ENCODE data around the gene BCL2. TPM values are rescaled to one million over a fixed set of nuclear protein-coding genes. Genes with fewer than 3 reads are reported as not detected.

BCL2 gene
- total and polyA plus RNA-seq, 2 donors from 2014 or later = 6.0 to 39.2 TPM

DNA sequence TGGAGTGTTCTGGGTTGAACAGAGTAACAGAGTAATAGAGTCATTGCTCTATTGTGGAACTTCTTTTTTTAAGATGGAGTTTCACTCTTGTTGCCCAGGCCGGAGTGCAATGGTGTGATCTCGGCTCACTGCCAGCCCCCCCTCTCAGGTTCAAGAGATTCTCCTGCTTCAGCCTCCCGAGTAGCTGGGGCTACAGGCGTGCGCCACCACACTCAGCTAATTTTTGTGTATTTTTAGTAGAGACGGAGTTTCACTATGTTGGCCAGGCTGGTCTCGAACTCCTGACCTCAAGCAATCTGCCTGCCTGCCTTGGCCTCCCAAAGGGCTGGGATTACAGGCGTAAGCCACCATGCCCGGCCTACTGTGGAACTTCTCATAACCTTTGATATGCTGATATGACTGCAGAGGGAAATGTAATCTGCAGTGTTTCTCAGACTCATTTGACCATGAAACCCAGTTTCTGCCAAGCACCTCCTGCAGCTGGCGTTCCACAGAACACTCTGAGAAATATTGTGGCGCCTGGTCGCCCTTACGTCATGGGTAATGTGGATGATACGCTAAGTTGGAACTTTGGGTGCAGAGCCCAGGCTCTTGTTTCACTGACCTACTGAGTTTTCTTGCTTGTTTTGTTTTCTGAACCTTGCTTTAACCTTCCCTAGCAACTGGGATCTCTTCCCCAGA lies 213.8 kb downstream of the BCL2 start:
- DNase-seq (no peak), FAIRE-seq (no peak)
- intact Hi-C loops (cut with DNase I) = no loop called here
- Histone ChIP-seq H3K36me3 (ENCODE audit: control insufficient read depth in 2 of 3, insufficient read depth in 3 of 3, low read length in 3 of 3) (no peaks in the 10 kb centered on the region), H3K27me3 (ENCODE audit: control insufficient read depth, insufficient read depth, low read length) (no peaks in the 10 kb centered on the region), H3K4me3 (ENCODE audit: low read length in 3 of 3) (no peak overlapping the region), H3K27ac (ENCODE audit: low read depth in 2 of 2, low read length in 2 of 2) (no peak overlapping the region), H3K9me3 (ENCODE audit: control insufficient read depth in 2 of 3, insufficient read depth in 1 of 3, low read length in 3 of 3) (peaks cover 0 to 1% (median 0%) of the 10 kb centered on the region in 3 donors), H3K4me1 (ENCODE audit: control insufficient read depth in 2 of 3, insufficient read depth in 2 of 3, low read depth in 1 of 3, low read length in 3 of 3) (no peaks in the 10 kb centered on the region), H3K9ac (ENCODE audit: low read length in 3 of 3) (no peak overlapping the region)
- TF ChIP-seq, protein P1, sequence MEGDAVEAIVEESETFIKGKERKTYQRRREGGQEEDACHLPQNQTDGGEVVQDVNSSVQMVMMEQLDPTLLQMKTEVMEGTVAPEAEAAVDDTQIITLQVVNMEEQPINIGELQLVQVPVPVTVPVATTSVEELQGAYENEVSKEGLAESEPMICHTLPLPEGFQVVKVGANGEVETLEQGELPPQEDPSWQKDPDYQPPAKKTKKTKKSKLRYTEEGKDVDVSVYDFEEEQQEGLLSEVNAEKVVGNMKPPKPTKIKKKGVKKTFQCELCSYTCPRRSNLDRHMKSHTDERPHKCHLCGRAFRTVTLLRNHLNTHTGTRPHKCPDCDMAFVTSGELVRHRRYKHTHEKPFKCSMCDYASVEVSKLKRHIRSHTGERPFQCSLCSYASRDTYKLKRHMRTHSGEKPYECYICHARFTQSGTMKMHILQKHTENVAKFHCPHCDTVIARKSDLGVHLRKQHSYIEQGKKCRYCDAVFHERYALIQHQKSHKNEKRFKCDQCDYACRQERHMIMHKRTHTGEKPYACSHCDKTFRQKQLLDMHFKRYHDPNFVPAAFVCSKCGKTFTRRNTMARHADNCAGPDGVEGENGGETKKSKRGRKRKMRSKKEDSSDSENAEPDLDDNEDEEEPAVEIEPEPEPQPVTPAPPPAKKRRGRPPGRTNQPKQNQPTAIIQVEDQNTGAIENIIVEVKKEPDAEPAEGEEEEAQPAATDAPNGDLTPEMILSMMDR (IDR thresholded peaks at IDR 0.05; ENCODE audit: borderline replicate concordance, extremely low read depth, insufficient read depth) = no peak

DNA sequence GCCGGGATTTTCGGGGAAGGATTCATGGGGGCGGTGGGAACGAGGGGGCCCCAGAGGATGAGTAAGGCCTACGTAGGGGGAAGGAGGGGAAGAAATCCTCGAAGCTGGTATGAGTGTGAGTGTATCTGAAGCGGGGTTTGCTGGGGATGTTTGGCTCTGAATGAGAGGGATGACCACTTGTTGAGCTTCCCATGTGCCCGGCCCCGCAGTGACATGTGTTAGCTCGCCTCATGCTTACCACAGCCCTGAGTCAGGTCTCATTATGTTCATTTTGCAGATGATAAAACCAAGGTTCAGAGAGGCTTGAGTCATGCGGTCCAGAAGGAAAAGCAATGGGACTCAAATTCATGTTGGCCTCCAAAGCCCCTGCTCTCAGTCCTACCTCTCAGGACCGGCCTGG lies 214.7 kb downstream of the BCL2 start:
- FAIRE-seq = no peak
- intact Hi-C loops (cut with DNase I) = no loop called here

DNA sequence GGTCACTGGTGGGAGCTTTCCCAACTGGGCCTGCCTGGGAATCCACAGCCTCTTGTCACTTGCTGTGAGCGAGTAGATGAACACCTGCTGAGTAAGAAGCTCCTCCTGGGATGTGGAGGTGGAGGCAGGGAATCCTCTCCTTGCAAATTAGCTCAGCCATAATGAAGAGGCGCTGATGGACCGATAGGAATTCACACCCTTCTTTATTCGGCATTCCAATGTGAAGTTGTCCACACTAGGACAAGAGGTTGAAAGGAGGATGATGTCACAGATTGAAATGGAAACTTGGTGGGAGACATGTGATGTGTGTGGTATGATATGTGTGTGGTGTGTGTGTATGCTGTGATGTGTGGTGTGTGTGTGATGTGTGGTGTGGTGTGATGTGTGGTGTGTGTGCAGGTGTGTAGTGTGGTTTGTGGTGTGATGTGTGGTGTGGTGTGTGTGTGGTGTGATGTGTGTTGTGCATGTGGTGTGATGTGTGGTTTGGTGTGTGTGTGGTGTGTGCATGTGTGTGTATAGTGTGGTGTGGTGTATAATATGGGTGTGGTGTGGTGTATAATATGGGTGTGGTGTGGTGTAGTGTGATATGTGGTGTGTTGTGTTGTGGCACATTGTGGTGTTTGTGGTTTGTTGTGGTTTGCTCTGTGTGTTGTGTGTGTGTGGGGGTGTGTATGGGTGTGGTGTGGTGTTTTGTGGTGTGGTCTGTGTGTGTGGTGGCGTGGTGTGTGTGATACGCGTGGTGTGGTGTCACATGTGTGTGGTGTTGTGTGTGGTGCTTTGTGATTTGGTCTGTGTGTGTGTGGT lies 216.4 kb downstream of the BCL2 start:
- H3K27ac ChIP-seq (ENCODE audit: low read depth in 2 of 2, low read length in 2 of 2) = no peak overlapping the region
- intact Hi-C loops (cut with DNase I) = no loop called here
- TF ChIP-seq, protein P1 (IDR thresholded peaks at IDR 0.05; ENCODE audit: borderline replicate concordance, extremely low read depth, insufficient read depth) = no peak
- DNase-seq = no peak
- FAIRE-seq = no peak
- H3K36me3 ChIP-seq (ENCODE audit: control insufficient read depth in 2 of 3, insufficient read depth in 3 of 3, low read length in 3 of 3) = no peaks in the 10 kb centered on the region
- H3K4me1 ChIP-seq (ENCODE audit: control insufficient read depth in 2 of 3, insufficient read depth in 2 of 3, low read depth in 1 of 3, low read length in 3 of 3) = peaks cover 0 to 10% (median 0%) of the 10 kb centered on the region in 3 donors
- peaks cover 0 to 1% (median 0%) of the 10 kb centered on the region in 3 donors for H3K9me3 ChIP-seq (ENCODE audit: control insufficient read depth in 2 of 3, insufficient read depth in 1 of 3, low read length in 3 of 3)
- H3K4me3 ChIP-seq (ENCODE audit: low read length in 3 of 3) = no peak overlapping the region
- H3K9ac ChIP-seq (ENCODE audit: low read length in 3 of 3) = no peak overlapping the region
- H3K27me3 ChIP-seq (ENCODE audit: control insufficient read depth, insufficient read depth, low read length) = no peaks in the 10 kb centered on the region

More for the DNA sequence above, 214.7 kb downstream of the BCL2 start:
- peaks cover 0 to 6% (median 0%) of the 10 kb centered on the region in 3 donors for H3K4me1 ChIP-seq (ENCODE audit: control insufficient read depth in 2 of 3, insufficient read depth in 2 of 3, low read depth in 1 of 3, low read length in 3 of 3)
- no peak overlapping the region for H3K9ac ChIP-seq (ENCODE audit: low read length in 3 of 3)
- H3K27ac ChIP-seq (ENCODE audit: low read depth in 2 of 2, low read length in 2 of 2) = no peak overlapping the region
- TF ChIP-seq, protein P1 (IDR thresholded peaks at IDR 0.05; ENCODE audit: borderline replicate concordance, extremely low read depth, insufficient read depth) = no peak
- H3K9me3 ChIP-seq (ENCODE audit: control insufficient read depth in 2 of 3, insufficient read depth in 1 of 3, low read length in 3 of 3) = peaks cover 0 to 1% (median 0%) of the 10 kb centered on the region in 3 donors
- no peaks in the 10 kb centered on the region for H3K36me3 ChIP-seq (ENCODE audit: control insufficient read depth in 2 of 3, insufficient read depth in 3 of 3, low read length in 3 of 3)
- H3K4me3 ChIP-seq (ENCODE audit: low read length in 3 of 3) = no peak overlapping the region
- H3K27me3 ChIP-seq (ENCODE audit: control insufficient read depth, insufficient read depth, low read length) = no peaks in the 10 kb centered on the region
- DNase-seq = no peak
